Measurements from ENCODE around the gene GMPPA. TPM values are rescaled to one million over a fixed set of nuclear protein-coding genes. Genes with fewer than 3 reads are reported as not detected.
A peak's percentile ranks its signal among the peaks of the same experiment; 100 is the strongest.

GMPPA gene
- total RNA-seq, 4 donors from 2014 or later, result 11.3 to 26.4 (median 14.2) TPM

- 100% methylated on average over 1 of the region's 13 CpGs; no CpG with 5 or more reads in 1 of the 2 donors for WGBS, 2 donors (ENCODE audit: low coverage in 1 of 2)
- peaks cover 0 to 52% (median 0%) of the 10 kb centered on the region in 3 donors for H3K4me1 ChIP-seq
- no peak for ATAC-seq
- H3K27ac ChIP-seq, result peak overlapping the region in 3 of 4 donors; percentile 55 to 97 (median 93)
- peaks cover 0 to 87% of the 10 kb centered on the region in 2 donors for H3K36me3 ChIP-seq
- TF ChIP-seq CTCF (IDR thresholded peaks at IDR 0.05) (no peak), POLR2AphosphoS5 (IDR thresholded peaks at IDR 0.05) (no peak), POLR2A (IDR thresholded peaks at IDR 0.05) (no peak), EP300 (IDR thresholded peaks at IDR 0.05) (no peak)
- no peaks in the 10 kb centered on the region for H3K9me3 ChIP-seq
- no peaks in the 10 kb centered on the region for H3K27me3 ChIP-seq
- H3K4me3 ChIP-seq, result no peak overlapping the region
Observed at GRCh38 chr2:219477179-219477578, 21.5 kb upstream of the GMPPA start.

GRCh38 chr2:219477815-219478214 lies 20.9 kb upstream of the GMPPA start:
- Histone ChIP-seq H3K9me3 (no peaks in the 10 kb centered on the region), H3K4me1 (peaks cover 0 to 52% (median 0%) of the 10 kb centered on the region in 3 donors), H3K36me3 (peaks cover 0 to 87% of the 10 kb centered on the region in 2 donors), H3K27me3 (no peaks in the 10 kb centered on the region), H3K27ac (peak overlapping the region; percentile 2 to 97 (median 67)), H3K4me3 (no peak overlapping the region)
- ATAC-seq, result no peak
- WGBS, 2 donors (ENCODE audit: low coverage in 1 of 2), result no CpG with 5 or more reads among the region's 15 CpGs
- TF ChIP-seq POLR2A (IDR thresholded peaks at IDR 0.05), result no peak
- no peak for TF ChIP-seq EP300 (IDR thresholded peaks at IDR 0.05)
- no peak for TF ChIP-seq CTCF (IDR thresholded peaks at IDR 0.05)
- TF ChIP-seq POLR2AphosphoS5 (IDR thresholded peaks at IDR 0.05), result no peak

GRCh38 chr2:219478916-219479315 lies 19.8 kb upstream of the GMPPA start:
- no peak for ATAC-seq
- H3K36me3 ChIP-seq, result peaks cover 0 to 84% of the 10 kb centered on the region in 2 donors

GRCh38 chr2:219480004-219480403 lies 18.7 kb upstream of the GMPPA start:
- TF ChIP-seq EP300 (IDR thresholded peaks at IDR 0.05) (no peak), CTCF (IDR thresholded peaks at IDR 0.05) (no peak)
- H3K27me3 ChIP-seq, result peaks cover 21% of the 10 kb centered on the region
- no CpG with 5 or more reads among the region's 8 CpGs for WGBS, 2 donors (ENCODE audit: low coverage in 1 of 2)
- H3K4me3 ChIP-seq, result no peak overlapping the region
- peak overlapping the region in 3 of 4 donors; percentile 4 to 74 (median 31) for H3K27ac ChIP-seq
- H3K9me3 ChIP-seq, result no peaks in the 10 kb centered on the region
- peaks cover 0 to 57% (median 11%) of the 10 kb centered on the region in 3 donors for H3K4me1 ChIP-seq
- peaks cover 0 to 84% of the 10 kb centered on the region in 2 donors for H3K36me3 ChIP-seq
- no peak for ATAC-seq

More at GRCh38 chr2:219478916-219479315, 19.8 kb upstream of the GMPPA start:
- Histone ChIP-seq H3K4me3 (no peak overlapping the region), H3K27me3 (peaks cover 10% of the 10 kb centered on the region), H3K9me3 (no peaks in the 10 kb centered on the region), H3K4me1 (peaks cover 0 to 57% (median 0%) of the 10 kb centered on the region in 3 donors), H3K27ac (peak overlapping the region in 3 of 4 donors; percentile 25 to 93 (median 34))
- WGBS, 2 donors (ENCODE audit: low coverage in 1 of 2), result 35 to 71% methylated on average over 3 to 5 of the region's 8 CpGs
- TF ChIP-seq POLR2A (IDR thresholded peaks at IDR 0.05) (no peak), EP300 (IDR thresholded peaks at IDR 0.05) (no peak), POLR2AphosphoS5 (IDR thresholded peaks at IDR 0.05) (no peak), CTCF (IDR thresholded peaks at IDR 0.05) (no peak)

GRCh38 chr2:219482674-219483405 lies 15.9 kb upstream of the GMPPA start:
- ATAC-seq, result no peak
- H3K27me3 ChIP-seq, result peaks cover 41% of the 10 kb centered on the region
- H3K4me1 ChIP-seq, result peaks cover 0 to 31% (median 11%) of the 10 kb centered on the region in 3 donors
- 25 to 78% methylated on average over 2 to 8 of the region's 17 CpGs for WGBS, 2 donors (ENCODE audit: low coverage in 1 of 2)
- H3K27ac ChIP-seq, result peak overlapping the region in 3 of 4 donors; percentile 60 to 74 (median 65)
- TF ChIP-seq POLR2A (IDR thresholded peaks at IDR 0.05) (no peak), EP300 (IDR thresholded peaks at IDR 0.05) (no peak), CTCF (IDR thresholded peaks at IDR 0.05) (no peak)
- H3K36me3 ChIP-seq, result peaks cover 0 to 97% of the 10 kb centered on the region in 2 donors
- H3K4me3 ChIP-seq, result no peak overlapping the region
- no peaks in the 10 kb centered on the region for H3K9me3 ChIP-seq
